Osteoblast (primary cell): ENCODE data around the gene FBXO44. TPM values are rescaled to one million over a fixed set of nuclear protein-coding genes. Genes with fewer than 3 reads are reported as not detected.

ENCODE experiments used
- DNase-seq: peaks from one replicate; pipeline ENCODE4 v3.0.0; 2011; ENCODE audit warnings: low spot score, mixed read lengths; ENCODE audit not compliant: insufficient read length; ENCODE audit errors: missing footprints
- H2AFZ ChIP-seq: 2 replicates; pipeline ENCODE4 v1.6.0; 2011; ENCODE audit warnings: mild to moderate bottlenecking, low read length
- H3K27ac ChIP-seq: 2 replicates; pipeline ENCODE4 v1.5.1; 2011; ENCODE audit warnings: mild to moderate bottlenecking, low read depth, low read length, moderate library complexity
- H3K27me3 ChIP-seq: 2 replicates; pipeline ENCODE4 v1.6.0; 2012; ENCODE audit warnings: mild to moderate bottlenecking, control low read depth, inconsistent platforms, low read length, moderate library complexity; ENCODE audit not compliant: insufficient read depth
- H3K36me3 ChIP-seq: 2 replicates; pipeline ENCODE4 v1.5.1; 2011; ENCODE audit warnings: mild to moderate bottlenecking, low read length, control low read depth, moderate library complexity; ENCODE audit not compliant: insufficient read depth
- H3K4me1 ChIP-seq: 2 replicates; pipeline ENCODE4 v1.5.1; 2011; ENCODE audit warnings: mild to moderate bottlenecking, low read length, control low read depth, moderate library complexity; ENCODE audit not compliant: insufficient read depth
- H3K4me2 ChIP-seq: 2 replicates; pipeline ENCODE4 v1.6.0; 2011; ENCODE audit warnings: mild to moderate bottlenecking, low read length; ENCODE audit not compliant: insufficient read depth
- H3K4me3 ChIP-seq: fragments of 200-600 bp; sonication (generic); 3 replicates; pipeline ENCODE4 v1.5.1; 2012; ENCODE audit warnings: mild to moderate bottlenecking, low read length, inconsistent platforms; ENCODE audit not compliant: insufficient read depth
- H3K79me2 ChIP-seq: 2 replicates; pipeline ENCODE4 v1.6.0; 2012; ENCODE audit warnings: mild to moderate bottlenecking, low read length, control low read depth, inconsistent platforms; ENCODE audit not compliant: insufficient read depth
- H3K9me3 ChIP-seq: 2 replicates; pipeline ENCODE4 v1.5.1; 2011; ENCODE audit warnings: low read depth, low read length, control low read depth
- H4K20me1 ChIP-seq: 2 replicates; pipeline ENCODE4 v1.6.0; 2012; ENCODE audit warnings: mild to moderate bottlenecking, low read length, control low read depth; ENCODE audit not compliant: insufficient read depth
- total RNA-seq: library from RNA; depleted of rRNA; stranded (reverse); fragments of >200 nt; gene quantifications from 2 replicates; pipeline ENCODE4 v1.2.3, GENCODE V29; 2012
- TF ChIP-seq, protein P1 (sequence below): IDR thresholded peaks from 2 replicates; pipeline ENCODE4 v1.5.1; 2011; ENCODE audit warnings: mild to moderate bottlenecking, low read depth, low read length, moderate library complexity; ENCODE audit errors: extremely low read depth

FBXO44 gene
- total RNA-seq, 1 donor: 16.3 TPM

DNA sequence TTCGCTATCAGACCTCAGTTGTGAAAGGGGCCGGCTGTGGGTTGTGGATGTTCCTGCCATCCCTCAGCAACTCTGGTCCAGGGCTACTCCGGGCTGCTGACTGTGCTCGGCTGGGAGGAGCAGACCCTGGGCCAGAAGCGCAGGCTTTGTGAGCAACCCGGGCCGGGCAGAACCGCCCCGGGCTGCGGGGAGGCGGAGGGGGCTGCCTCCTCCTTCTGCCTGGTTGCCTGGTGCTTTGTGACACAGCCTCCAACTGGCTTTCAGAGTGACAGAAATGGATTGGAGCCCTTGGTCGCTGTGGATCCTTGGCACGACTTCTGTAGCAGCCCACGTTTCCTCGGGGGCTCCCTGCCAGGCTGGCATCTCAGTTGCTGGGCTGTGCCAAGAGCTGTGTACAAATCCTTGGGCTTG, 46.9 kb downstream of the FBXO44 start:
- peak; percentile 47 for DNase-seq
- H3K4me2 ChIP-seq: no peak overlapping the region

DNA sequence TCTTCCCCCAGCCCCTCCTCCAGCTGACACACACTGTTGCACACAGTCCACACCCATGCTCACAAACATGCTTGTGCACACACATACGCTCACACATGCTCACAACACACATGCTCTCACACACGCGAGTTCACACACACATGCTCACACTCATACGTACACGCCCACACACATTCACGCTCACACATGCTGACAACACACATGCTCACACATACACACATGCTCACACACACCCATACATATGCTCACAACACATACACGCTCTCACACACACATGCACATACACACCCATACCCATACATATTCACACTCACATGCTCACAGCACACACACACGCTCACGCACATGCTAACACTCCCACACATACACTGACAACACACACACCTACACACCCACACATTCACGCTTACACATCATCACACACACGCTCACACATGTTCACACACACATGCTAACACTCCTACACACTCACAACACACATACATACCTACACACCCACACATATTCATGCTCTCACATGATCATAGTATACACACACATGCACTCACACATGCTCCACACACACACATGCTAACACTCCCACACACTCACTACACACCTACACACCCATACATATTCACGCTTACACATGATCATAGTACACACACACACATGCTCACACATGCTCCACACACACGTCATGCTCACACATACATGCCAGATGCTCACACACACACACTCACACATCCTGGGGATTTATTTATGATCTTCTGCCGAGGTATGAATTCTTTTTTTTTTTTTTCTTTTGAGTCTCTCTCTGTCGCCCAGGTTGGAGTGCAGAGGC, 47.5 kb downstream of the FBXO44 start:
- Histone ChIP-seq H4K20me1 (no peaks in the 10 kb centered on the region), H3K4me2 (no peak overlapping the region), H3K4me3 (no peak overlapping the region), H2AFZ (no peak overlapping the region), H3K27ac (no peak overlapping the region), H3K36me3 (no peaks in the 10 kb centered on the region), H3K27me3 (peaks cover 65% of the 10 kb centered on the region), H3K79me2 (no peaks in the 10 kb centered on the region), H3K9me3 (no peaks in the 10 kb centered on the region), H3K4me1 (no peaks in the 10 kb centered on the region)
- TF ChIP-seq, protein P1, sequence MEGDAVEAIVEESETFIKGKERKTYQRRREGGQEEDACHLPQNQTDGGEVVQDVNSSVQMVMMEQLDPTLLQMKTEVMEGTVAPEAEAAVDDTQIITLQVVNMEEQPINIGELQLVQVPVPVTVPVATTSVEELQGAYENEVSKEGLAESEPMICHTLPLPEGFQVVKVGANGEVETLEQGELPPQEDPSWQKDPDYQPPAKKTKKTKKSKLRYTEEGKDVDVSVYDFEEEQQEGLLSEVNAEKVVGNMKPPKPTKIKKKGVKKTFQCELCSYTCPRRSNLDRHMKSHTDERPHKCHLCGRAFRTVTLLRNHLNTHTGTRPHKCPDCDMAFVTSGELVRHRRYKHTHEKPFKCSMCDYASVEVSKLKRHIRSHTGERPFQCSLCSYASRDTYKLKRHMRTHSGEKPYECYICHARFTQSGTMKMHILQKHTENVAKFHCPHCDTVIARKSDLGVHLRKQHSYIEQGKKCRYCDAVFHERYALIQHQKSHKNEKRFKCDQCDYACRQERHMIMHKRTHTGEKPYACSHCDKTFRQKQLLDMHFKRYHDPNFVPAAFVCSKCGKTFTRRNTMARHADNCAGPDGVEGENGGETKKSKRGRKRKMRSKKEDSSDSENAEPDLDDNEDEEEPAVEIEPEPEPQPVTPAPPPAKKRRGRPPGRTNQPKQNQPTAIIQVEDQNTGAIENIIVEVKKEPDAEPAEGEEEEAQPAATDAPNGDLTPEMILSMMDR: no peak
- DNase-seq: peak; percentile 8

More for the DNA sequence above, 46.9 kb downstream of the FBXO44 start:
- Histone ChIP-seq H4K20me1 (no peaks in the 10 kb centered on the region), H3K4me1 (no peaks in the 10 kb centered on the region), H3K36me3 (no peaks in the 10 kb centered on the region), H2AFZ (no peak overlapping the region), H3K27me3 (peaks cover 68% of the 10 kb centered on the region), H3K27ac (no peak overlapping the region), H3K79me2 (no peaks in the 10 kb centered on the region), H3K4me3 (no peak overlapping the region), H3K9me3 (no peaks in the 10 kb centered on the region)
- TF ChIP-seq, protein P1: no peak

DNA sequence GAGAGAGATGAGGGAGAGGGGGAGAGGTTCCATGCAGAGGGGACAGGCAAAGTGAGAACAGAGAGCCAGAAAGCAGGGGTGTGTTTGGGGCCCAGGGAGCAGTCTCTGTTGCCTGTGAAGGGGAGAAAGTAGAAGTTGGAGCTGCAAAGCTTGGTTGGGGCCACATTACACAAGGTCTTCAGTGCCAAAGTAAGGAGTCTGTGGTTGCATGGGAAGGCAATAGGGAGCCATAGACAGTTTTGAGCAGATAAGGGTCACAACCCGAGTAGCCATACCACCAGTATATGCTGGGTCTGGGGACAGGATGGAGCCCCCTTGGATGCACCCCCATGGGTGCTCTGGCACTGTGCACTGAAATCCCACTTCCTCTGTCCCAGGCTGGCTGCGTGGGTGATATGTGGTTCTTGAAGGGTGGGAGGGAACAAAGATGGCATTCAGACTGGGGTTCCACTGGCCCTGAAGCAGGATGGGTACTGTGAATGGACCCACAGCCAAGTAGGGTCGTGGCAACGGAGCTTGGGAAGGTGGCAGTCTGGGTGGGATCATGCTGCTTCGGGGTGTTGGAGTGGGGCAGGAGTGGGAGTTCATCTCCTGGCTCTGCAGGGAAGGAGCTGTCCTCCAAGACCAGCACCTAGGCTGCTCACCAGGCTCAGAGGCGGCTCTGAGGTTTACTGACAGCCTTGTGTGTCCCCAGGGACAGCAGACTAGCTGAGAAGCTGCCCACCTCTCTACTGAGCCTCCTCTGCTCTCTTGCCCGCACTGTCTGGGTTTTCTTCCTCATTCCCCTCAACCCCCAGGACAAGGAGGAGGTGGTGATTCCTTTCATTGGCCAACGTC, 48.9 kb downstream of the FBXO44 start:
- Histone ChIP-seq H3K27me3 (peaks cover 61% of the 10 kb centered on the region), H3K9me3 (no peaks in the 10 kb centered on the region), H3K36me3 (no peaks in the 10 kb centered on the region)

More for the DNA sequence above, 48.9 kb downstream of the FBXO44 start:
- H3K27ac ChIP-seq: no peak overlapping the region
- no peaks in the 10 kb centered on the region for H4K20me1 ChIP-seq
- no peak overlapping the region for H3K4me2 ChIP-seq
- TF ChIP-seq, protein P1: no peak
- peak; percentile 51 for DNase-seq
- H3K4me3 ChIP-seq: no peak overlapping the region
- H3K4me1 ChIP-seq: no peaks in the 10 kb centered on the region
- no peak overlapping the region for H2AFZ ChIP-seq
- H3K79me2 ChIP-seq: no peaks in the 10 kb centered on the region
